Gastroesophageal sphincter (tissue), 3 donors: Measurements from ENCODE around the gene POMT2.
"Not testable (repeated sequence)": the region's sequence is repeated elsewhere in the genome, so short reads cannot be mapped to it uniquely, and the experiment has no call there.

Source experiments
- CTCF ChIP-seq, 4 experiments: fragments of 200-600 bp in 2 of 4; fragments of 450-650 bp in 2 of 4; sonication (generic) in 1 of 4; IDR thresholded peaks; one replicate each; pipeline ENCODE4 v1.5.1; 2017 to 2019; ENCODE audit warnings: antibody characterized with exemption in 4 of 4, mild to moderate bottlenecking in 2 of 4, moderate library complexity in 2 of 4
- POLR2AphosphoS5 ChIP-seq: sonication (generic); formaldehyde crosslinking; IDR thresholded peaks from one replicate; pipeline ENCODE4 v1.6.1; 2017; ENCODE audit warnings: antibody characterized with exemption

- not testable (repeated sequence) for TF ChIP-seq CTCF (IDR thresholded peaks at IDR 0.05); POLR2AphosphoS5
These were observed 1.9 kb downstream of the POMT2 start for GRCh38 chr14:77318756-77319155.
